C4-2B (cell line): ENCODE results near the gene AGBL4.

Source experiments
- CTCF ChIP-seq: fragments of 450-650 bp; conservative IDR thresholded peaks from 2 replicates; pipeline ENCODE4 v1.5.1; 2017; ENCODE audit warnings: mild to moderate bottlenecking
- ZFX ChIP-seq: fragments of 450-650 bp; IDR thresholded peaks from 2 replicates; pipeline ENCODE4 v1.6.1; 2017

GRCh38 chr1:48749068-48749467 is 1274.7 kb downstream of the AGBL4 start:
- TF ChIP-seq CTCF = no peak
- TF ChIP-seq ZFX = no peak
